GM12892 (cell line): ENCODE measurements around the gene IP6K3.

Experiments
- POLR2A ChIP-seq: IDR thresholded peaks from 2 replicates; pipeline ENCODE4 v1.6.1; 2011; ENCODE audit warnings: low read depth, low read length, control low read depth
- TAF1 ChIP-seq: IDR thresholded peaks from 2 replicates; pipeline ENCODE4 v1.6.1; 2011; ENCODE audit warnings: low read depth, mild to moderate bottlenecking, control low read depth, low read length, borderline replicate concordance

GRCh38 chr6:33757113-33757512 is 10.4 kb upstream of the IP6K3 start:
- TF ChIP-seq POLR2A = no peak
- TF ChIP-seq TAF1 = no peak
